ENCODE measurements around the gene MFSD11.
"Not testable (repeated sequence)": the region's sequence is repeated elsewhere in the genome, so short reads cannot be mapped to it uniquely, and the experiment has no call there.

Gene MFSD11

GRCh38 chr17:76748657-76749056, 10.7 kb downstream of the MFSD11 start:
- DNase-seq = no peak

DNA sequence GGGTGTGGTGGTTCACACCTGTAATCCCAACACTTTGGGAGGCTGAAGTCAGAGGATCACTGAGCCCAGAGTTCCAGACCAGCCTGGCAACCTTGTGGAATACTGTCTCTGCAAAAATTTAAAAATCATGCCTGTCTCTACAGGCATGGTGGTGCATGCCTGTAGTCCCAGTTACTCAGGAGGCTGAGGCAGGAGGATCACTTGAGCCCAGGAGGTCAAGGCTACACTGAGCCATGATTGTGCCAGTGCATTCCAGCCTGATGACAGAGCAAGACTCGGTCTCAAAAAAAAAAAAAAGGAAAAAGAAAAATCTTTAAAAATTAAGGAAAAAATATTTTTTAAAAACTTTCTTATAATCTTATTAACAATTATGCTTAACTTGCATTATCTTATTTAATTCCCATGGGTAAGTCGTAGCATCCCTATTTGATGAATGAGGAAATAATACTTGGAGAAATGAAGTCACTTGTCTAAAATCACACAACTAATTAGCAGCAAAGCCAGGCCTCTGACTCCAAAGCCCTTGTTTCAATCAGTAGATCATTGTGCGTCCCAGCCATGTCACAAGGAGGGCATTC, 13.6 kb downstream of the MFSD11 start:
- no peak for DNase-seq

GRCh38 chr17:76752006-76752405, 14.1 kb downstream of the MFSD11 start:
- DNase-seq = no peak

GRCh38 chr17:76753061-76753961, 15.4 kb downstream of the MFSD11 start:
- DNase-seq = no peak

DNA sequence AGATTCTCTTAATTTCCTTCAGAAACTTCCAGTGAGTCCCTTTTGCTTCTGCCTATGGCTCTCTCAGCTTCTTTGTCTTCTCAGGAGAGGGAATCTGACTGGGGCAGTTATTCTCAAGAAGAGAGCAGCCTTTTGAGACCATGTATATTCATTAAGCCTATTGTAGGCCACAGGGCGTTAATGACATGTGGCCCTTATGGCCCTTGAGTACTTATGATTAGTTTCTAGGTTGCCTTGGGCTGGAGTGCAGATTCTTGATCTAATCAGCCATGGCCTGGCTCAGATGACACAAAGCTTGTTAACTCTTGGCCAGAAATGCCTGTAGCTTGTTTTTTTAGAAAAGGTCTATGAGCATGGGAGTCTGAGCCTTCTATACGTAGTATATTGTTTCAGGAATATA, 17.4 kb downstream of the MFSD11 start:
- no peak for DNase-seq

- DNase-seq = no peak
Observed at GRCh38 chr17:76757256-76757655, 19.3 kb downstream of the MFSD11 start.

GRCh38 chr17:76758570-76758969, 20.7 kb downstream of the MFSD11 start:
- no peak for DNase-seq

- peak in 1 of 2 donors; percentile 28 for DNase-seq
Observed at GRCh38 chr17:76772842-76773525, 35.1 kb downstream of the MFSD11 start.

DNA sequence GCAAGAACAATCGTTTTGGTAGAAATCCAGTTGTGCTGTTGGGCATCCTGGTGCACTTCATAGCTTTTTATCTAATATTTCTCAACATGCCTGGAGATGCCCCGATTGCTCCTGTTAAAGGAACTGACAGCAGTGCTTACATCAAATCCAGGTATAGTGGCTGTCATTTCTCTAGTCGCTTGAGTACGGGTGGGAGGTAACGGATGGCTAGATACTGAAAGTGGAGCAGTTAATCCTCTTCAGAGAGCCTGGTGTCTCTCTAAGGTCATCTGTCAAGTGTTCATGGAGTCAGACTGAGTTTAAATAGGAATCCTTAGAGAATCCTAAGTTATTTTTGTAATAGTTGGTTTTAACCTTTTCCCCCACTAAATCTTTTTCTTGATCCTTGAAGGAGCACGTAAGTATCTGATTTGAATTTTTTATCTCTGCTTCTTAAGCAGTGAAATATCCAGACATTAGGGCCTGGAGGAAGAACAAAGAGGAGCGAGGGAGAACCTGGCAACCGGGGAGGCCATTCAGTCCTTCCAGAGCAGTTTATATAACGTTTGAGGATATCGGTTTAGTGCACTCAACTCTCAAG, 37.2 kb downstream of the MFSD11 start:
- no peak for DNase-seq

- no peak for DNase-seq
Observed at GRCh38 chr17:76781056-76781982, 43.4 kb downstream of the MFSD11 start.

- no peak for DNase-seq
Observed at GRCh38 chr17:76783146-76783545, 45.2 kb downstream of the MFSD11 start.

DNA sequence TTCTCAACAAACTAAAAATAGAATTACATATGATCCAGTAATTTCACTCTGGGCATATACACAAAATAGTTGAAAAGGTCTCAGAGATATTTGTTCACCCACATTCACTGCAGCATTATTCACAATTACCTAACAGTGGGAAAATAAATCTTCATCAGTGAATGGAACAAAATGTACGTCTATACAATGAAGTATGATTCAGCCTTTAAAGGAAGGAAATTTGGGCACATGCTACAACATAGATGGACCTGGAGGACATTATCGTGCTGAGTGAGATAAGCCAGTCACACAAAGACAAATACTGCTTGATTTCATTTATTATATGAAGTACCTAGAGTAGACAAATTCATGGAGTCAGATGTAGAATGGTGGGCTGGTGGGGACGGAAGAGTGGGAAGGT, 47.0 kb downstream of the MFSD11 start:
- no peak for DNase-seq

GRCh38 chr17:76787866-76788265, 49.9 kb downstream of the MFSD11 start:
- DNase-seq = not testable (repeated sequence)

DNA sequence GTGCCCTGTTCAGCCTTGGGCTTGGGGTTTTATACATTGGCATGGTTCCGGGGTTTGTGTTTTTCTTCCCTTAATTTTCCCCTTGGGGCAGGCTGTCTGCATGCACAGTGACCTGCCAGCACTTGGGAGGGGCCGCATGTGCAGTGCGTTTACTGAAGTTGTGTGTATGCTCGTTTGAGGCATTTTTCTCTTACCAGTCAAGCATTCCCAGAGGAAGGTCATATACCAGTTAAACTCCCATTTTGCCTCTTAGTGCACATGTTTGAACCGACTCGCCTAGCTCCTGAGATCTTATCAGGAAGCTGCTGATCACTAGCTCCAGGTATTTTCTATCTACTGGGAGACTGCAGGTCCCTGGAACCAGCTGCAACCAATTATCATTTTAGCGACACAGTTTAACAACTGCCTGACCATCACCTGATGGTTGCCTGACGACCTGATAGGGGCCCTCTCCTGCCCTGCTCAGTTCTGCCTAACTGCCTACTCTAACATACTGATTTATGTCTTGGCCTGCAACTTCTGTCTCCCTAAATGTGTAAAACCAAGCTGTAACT, 51.4 kb downstream of the MFSD11 start:
- DNase-seq = no peak

DNA sequence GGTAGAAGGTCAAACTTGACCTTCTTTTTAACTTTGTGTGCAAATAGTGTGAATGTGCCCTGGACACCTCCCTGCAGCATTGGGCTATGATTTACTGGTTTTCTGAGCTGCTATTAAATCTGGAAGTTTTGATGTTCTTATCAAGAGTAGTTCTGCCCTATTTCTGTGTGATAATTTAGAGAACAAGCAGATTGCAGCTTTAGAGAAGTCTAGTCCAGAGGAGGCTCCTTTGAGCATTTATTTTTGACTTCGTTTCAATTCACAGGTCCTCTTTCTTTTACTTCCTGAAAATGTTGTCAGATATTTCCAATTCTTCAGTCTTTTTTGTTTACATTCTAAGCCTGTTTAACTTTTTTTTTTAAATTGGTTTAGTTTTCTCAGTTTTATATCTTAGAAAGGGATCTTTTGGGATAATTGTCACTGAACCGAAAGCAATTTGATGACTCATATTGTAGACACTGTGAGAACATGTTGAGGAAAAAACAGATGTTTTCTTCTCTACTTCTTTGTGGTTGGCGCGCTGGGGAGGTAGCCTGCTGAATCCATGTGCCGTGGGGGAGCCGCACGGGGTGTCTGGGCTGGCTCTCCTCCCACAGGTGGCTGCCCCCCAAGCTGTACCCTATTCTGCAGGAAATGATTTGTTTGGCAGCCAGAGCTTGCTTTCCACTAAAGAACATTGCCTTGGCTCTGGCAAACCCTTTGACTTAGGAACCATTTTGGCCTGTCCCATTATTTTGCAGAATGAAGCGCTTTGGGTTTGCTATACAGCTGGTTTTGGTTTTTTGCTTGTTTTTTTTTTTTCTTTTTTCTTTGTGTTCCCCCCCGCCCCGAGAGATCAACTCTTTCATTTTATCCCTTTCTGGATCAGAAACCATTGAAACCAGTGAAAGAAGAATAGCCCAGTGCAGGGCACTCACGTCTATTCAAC, 53.4 kb downstream of the MFSD11 start:
- DNase-seq = peak in 1 of 2 donors; percentile 6

GRCh38 chr17:76792348-76792747, 54.4 kb downstream of the MFSD11 start:
- no peak for DNase-seq

DNA sequence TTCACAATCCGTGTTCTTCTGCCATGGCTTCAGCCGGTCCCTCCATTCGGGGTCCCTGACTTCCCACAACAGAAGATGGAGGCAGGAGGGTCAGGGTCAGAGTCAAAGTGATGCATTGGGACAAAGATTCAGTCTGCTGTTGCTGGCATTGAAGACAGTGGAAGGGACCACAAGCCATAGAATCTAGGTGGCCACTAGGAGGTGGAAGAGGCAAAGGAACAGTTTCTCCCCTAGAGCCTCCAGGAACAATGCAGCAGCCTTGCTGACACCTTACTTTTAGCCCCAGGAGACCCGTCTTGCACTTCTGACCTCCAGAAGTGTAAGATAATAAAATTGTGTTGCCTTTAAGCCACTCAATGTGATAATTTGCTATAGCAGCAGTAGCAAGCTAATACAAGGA, 55.9 kb downstream of the MFSD11 start:
- DNase-seq = no peak

DNA sequence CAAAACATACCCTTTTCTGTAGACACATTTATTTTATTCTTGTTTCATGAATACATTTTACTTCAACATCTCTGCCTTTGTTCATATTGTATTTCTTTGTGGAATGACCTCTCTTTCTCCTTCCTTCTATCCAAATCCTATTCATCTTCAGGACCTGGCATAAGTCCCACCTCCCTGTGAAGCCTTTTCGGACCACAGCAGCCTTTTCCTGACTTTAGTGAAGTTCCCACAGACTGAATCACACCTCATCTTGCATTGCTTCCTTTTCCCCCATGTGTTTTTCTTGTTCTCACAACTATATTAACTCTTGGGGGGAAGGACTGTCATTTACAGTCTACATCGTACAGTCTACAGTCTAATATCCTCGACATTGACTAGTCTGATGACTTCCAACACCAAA, 58.2 kb downstream of the MFSD11 start:
- DNase-seq = no peak

- DNase-seq = no peak
Observed at GRCh38 chr17:76797241-76797840, 59.4 kb downstream of the MFSD11 start.

GRCh38 chr17:76801706-76802105, 63.8 kb downstream of the MFSD11 start:
- no peak for DNase-seq
